Ovary (tissue), 3 donors: ENCODE results near the gene HSD3B2.

Source experiments
- CTCF ChIP-seq, 3 donors: fragments of 450-650 bp in 2 of 3; fragments of 200-600 bp in 1 of 3; IDR thresholded peaks; one replicate each; pipeline versions ENCODE4 v1.5.1 to v1.8.0; 2016 to 2022; ENCODE audit warnings: antibody characterized with exemption in 3 of 3, mild to moderate bottlenecking in 1 of 3
- EP300 ChIP-seq: sonication (generic); formaldehyde crosslinking; IDR thresholded peaks from one replicate; pipeline ENCODE4 v1.6.1; 2017; ENCODE audit warnings: antibody characterized with exemption
- POLR2A ChIP-seq: fragments of 450-650 bp; IDR thresholded peaks from one replicate; pipeline ENCODE4 v1.6.1; 2017; ENCODE audit warnings: antibody characterized with exemption, mild to moderate bottlenecking, moderate library complexity
- donor health status: DM: no; HTN: no; CAD: no.

DNA sequence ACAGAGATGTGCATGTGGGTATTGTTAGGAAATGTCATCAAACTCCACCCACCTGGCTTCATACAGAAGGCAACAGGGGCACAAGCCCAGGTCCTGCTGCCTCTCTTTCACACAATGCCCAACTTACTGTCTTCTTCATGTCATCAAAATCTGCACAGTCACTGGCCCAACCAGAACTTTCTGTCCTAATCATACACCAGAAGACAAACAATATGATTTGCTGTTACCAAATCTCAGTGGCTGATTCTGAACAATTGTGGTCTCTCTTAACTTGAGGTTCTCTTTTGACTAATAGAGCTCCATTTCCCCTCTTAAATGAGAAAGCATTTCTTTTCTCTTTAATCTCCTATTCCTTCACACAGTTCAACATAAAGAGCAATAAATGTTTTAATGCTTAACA is 7.7 kb downstream of the HSD3B2 start:
- no peak for TF ChIP-seq CTCF (IDR thresholded peaks at IDR 0.05)
- TF ChIP-seq POLR2A = no peak
- TF ChIP-seq EP300 = no peak
